Right hindlimb (tissue), 1 donor: ENCODE data around the gene S1PR1.
A peak's percentile ranks its signal among the peaks of the same experiment; 100 is the strongest.
"Not testable (repeated sequence)": the region's sequence is repeated elsewhere in the genome, so short reads cannot be mapped to it uniquely, and the experiment has no call there.

ENCODE experiments used
- DNase-seq: peaks from one replicate; pipeline ENCODE4 v3.0.0-alpha.2; 2018

The S1PR1 gene

GRCh38 chr1:101220906-101221305 lies 15.9 kb upstream of the S1PR1 start:
- no peak for DNase-seq

- DNase-seq = no peak
Measured at GRCh38 chr1:101221945-101222429, 14.8 kb upstream of the S1PR1 start.

- no peak for DNase-seq
Measured at GRCh38 chr1:101227837-101228236, 9.0 kb upstream of the S1PR1 start.

GRCh38 chr1:101228424-101229134 lies 8.2 kb upstream of the S1PR1 start:
- no peak for DNase-seq

GRCh38 chr1:101232182-101232581 lies 4.6 kb upstream of the S1PR1 start:
- not testable (repeated sequence) for DNase-seq

- DNase-seq = no peak
Measured at GRCh38 chr1:101233495-101233894, 3.3 kb upstream of the S1PR1 start.

GRCh38 chr1:101235216-101235695 lies 1.6 kb upstream of the S1PR1 start:
- DNase-seq = no peak

- DNase-seq = peak; percentile 60
Measured at GRCh38 chr1:101235696-101236515, 913 bp upstream of the S1PR1 start.

GRCh38 chr1:101237229-101237837 lies 514 bp downstream of the S1PR1 start:
- DNase-seq = peak; percentile 31

GRCh38 chr1:101238031-101238628 lies 1.3 kb downstream of the S1PR1 start:
- DNase-seq = no peak

- DNase-seq = peak; percentile 85
Measured at GRCh38 chr1:101238681-101239094, 1.9 kb downstream of the S1PR1 start.

- no peak for DNase-seq
Measured at GRCh38 chr1:101239095-101240040, 2.5 kb downstream of the S1PR1 start.

- no peak for DNase-seq
Measured at GRCh38 chr1:101240041-101240430, 3.2 kb downstream of the S1PR1 start.

GRCh38 chr1:101241485-101242225 lies 4.8 kb downstream of the S1PR1 start:
- DNase-seq = no peak

- DNase-seq = no peak
Measured at GRCh38 chr1:101242324-101243050, 5.7 kb downstream of the S1PR1 start.

GRCh38 chr1:101243751-101244150 lies 6.9 kb downstream of the S1PR1 start:
- no peak for DNase-seq

GRCh38 chr1:101244842-101245241 lies 8.0 kb downstream of the S1PR1 start:
- no peak for DNase-seq

GRCh38 chr1:101245246-101245927 lies 8.6 kb downstream of the S1PR1 start:
- DNase-seq = no peak

GRCh38 chr1:101247404-101248287 lies 10.8 kb downstream of the S1PR1 start:
- no peak for DNase-seq
